A549 (cell line): ENCODE measurements around the gene GBGT1. TPM values are rescaled to one million over a fixed set of nuclear protein-coding genes. Genes with fewer than 3 reads are reported as not detected.

ENCODE experiments used
- ATAC-seq, 2 experiments: fragments of 200-7000 bp in 1 of 2; fragments of >200 bp in 1 of 2; cut with Nextera tagmentation in 1 of 2; cut with Tn5 transposase in 1 of 2; 3 replicates each; pipeline versions ENCODE4 v1.8.0 to v1.9.1; 2018 to 2020; ENCODE audit warnings: mild to moderate bottlenecking in 1 of 2, moderate library complexity in 1 of 2
- CTCF ChIA-PET: fragments of 300-600 bp; sonication (Branson Sonifier 250); formaldehyde crosslinking; extraction: SDS; loops from one replicate; lab custom pipeline; 2021; ENCODE audit warnings: antibody characterized with exemption, inconsistent platforms; lab: Yijun Ruan, JAX
- POLR2A ChIA-PET: fragments of 350-600 bp; formaldehyde crosslinking; extraction: SDS; loops from one replicate; lab custom pipeline; 2021; ENCODE audit warnings: antibody characterized with exemption, inconsistent platforms; lab: Yijun Ruan, JAX
- DNase-seq, 2 experiments: peaks; one replicate each; pipeline versions ENCODE4 v3.0.0 to v3.0.0-alpha.2; 2011 to 2016; ENCODE audit warnings: low read depth in 1 of 2, low spot score in 1 of 2
- FAIRE-seq: peaks from 2 replicates; lab custom pipeline; 2011; peaks lifted over from hg19 to GRCh38; lab: Jason Lieb, UNC
- H3K27ac ChIP-seq, 2 experiments: fragments of >200 bp; sonication (Bioruptor Twin); formaldehyde crosslinking; 3 replicates each; pipeline ENCODE4 v1.5.1; 2016 to 2017
- H3K4me1 ChIP-seq: fragments of >200 bp; sonication (Bioruptor Twin); formaldehyde crosslinking; 3 replicates; pipeline ENCODE4 v1.6.1; 2016
- H3K4me2 ChIP-seq: fragments of >200 bp; sonication (Bioruptor Twin); formaldehyde crosslinking; 3 replicates; pipeline ENCODE4 v1.6.1; 2016
- H3K4me3 ChIP-seq: fragments of >200 bp; sonication (Bioruptor Twin); formaldehyde crosslinking; 3 replicates; pipeline ENCODE4 v1.5.1; 2016
- H3K9me3 ChIP-seq: fragments of >200 bp; sonication (Bioruptor Twin); formaldehyde crosslinking; 3 replicates; pipeline ENCODE4 v1.6.1; 2016
- BHLHE40 ChIP-seq: IDR thresholded peaks from 2 replicates; pipeline ENCODE4 v1.6.1; 2012; ENCODE audit warnings: low read depth, low read length, inconsistent platforms
- CHD2 ChIP-seq: fragments of 150-350 bp; IDR thresholded peaks from 2 replicates; pipeline ENCODE4 v1.6.1; 2014; ENCODE audit warnings: low read length; ENCODE audit not compliant: partially characterized antibody
- CHD4 ChIP-seq: fragments of 200-600 bp; sonication (generic); IDR thresholded peaks from 2 replicates; pipeline ENCODE4 v1.6.1; 2016; ENCODE audit warnings: antibody characterized with exemption, mild to moderate bottlenecking, borderline replicate concordance
- EHMT2 ChIP-seq: fragments of 200-600 bp; sonication (generic); IDR thresholded peaks from 2 replicates; pipeline ENCODE4 v1.6.1; 2016; ENCODE audit warnings: antibody characterized with exemption, low read depth, mild to moderate bottlenecking, moderate library complexity
- ESRRA ChIP-seq: fragments of 150-350 bp; IDR thresholded peaks from 2 replicates; pipeline ENCODE4 v1.6.1; 2014; ENCODE audit warnings: mild to moderate bottlenecking, low read length, borderline replicate concordance
- FOSL2 ChIP-seq, 2 experiments: fragments of 450-650 bp in 1 of 2; fragments of >200 bp in 1 of 2; sonication (Bioruptor Twin) in 1 of 2; formaldehyde crosslinking; IDR thresholded peaks; 2 replicates each; pipeline versions ENCODE4 v1.5.0 to v1.6.1; 2016 to 2020; ENCODE audit warnings: mild to moderate bottlenecking in 1 of 2, moderate library complexity in 1 of 2
- GATA3 ChIP-seq: IDR thresholded peaks from 2 replicates; pipeline ENCODE4 v1.6.1; 2012; ENCODE audit warnings: borderline replicate concordance
- HOXB13 ChIP-seq: fragments of 250-450 bp; sonication (Bioruptor Pico); IDR thresholded peaks from 2 replicates; pipeline ENCODE4 v1.5.0; 2020; ENCODE audit warnings: low read depth, mild to moderate bottlenecking, moderate library complexity
- MAFK ChIP-seq: fragments of 450-650 bp; IDR thresholded peaks from 2 replicates; pipeline ENCODE4 v1.6.1; 2014; ENCODE audit not compliant: partially characterized antibody
- MAZ ChIP-seq: fragments of 150-350 bp; IDR thresholded peaks from 2 replicates; pipeline ENCODE4 v1.6.1; 2014; ENCODE audit warnings: antibody characterized with exemption, low read depth, low read length, borderline replicate concordance
- MYC ChIP-seq: IDR thresholded peaks from 2 replicates; pipeline ENCODE4 v1.6.1; 2012; ENCODE audit warnings: mild to moderate bottlenecking, inconsistent platforms, low read length, improper control_type of control experiment, borderline replicate concordance
- NR3C1 ChIP-seq: fragments of >200 bp; sonication (Bioruptor Twin); formaldehyde crosslinking; IDR thresholded peaks from 3 replicates; pipeline ENCODE4 v1.6.1; 2017
- POLR2A ChIP-seq: IDR thresholded peaks from 2 replicates; pipeline ENCODE4 v1.6.1; 2012; ENCODE audit warnings: mild to moderate bottlenecking, low read length
- POLR2AphosphoS2 ChIP-seq: conservative IDR thresholded peaks from 2 replicates; pipeline ENCODE4 v1.6.1; 2012; ENCODE audit warnings: low read length, improper control_type of control experiment, inconsistent platforms
- RCOR1 ChIP-seq: fragments of 150-350 bp; IDR thresholded peaks from 2 replicates; pipeline ENCODE4 v1.6.1; 2014; ENCODE audit warnings: antibody characterized with exemption, low read length, low read depth
- SMC3 ChIP-seq: fragments of >200 bp; sonication (Bioruptor Twin); formaldehyde crosslinking; IDR thresholded peaks from 3 replicates; pipeline ENCODE4 v1.6.1; 2018; ENCODE audit warnings: inconsistent platforms
- TFCP2L1 ChIP-seq: fragments of 250-450 bp; sonication (Bioruptor Pico); IDR thresholded peaks from 2 replicates; pipeline ENCODE4 v1.5.0; 2021; ENCODE audit warnings: mild to moderate bottlenecking
- TP53 ChIP-seq: fragments of 250-450 bp; sonication (Bioruptor Pico); IDR thresholded peaks from 2 replicates; pipeline ENCODE4 v1.5.0; 2021; ENCODE audit warnings: mild to moderate bottlenecking, moderate library complexity
- ZNF302 ChIP-seq: fragments of 250-450 bp; sonication (Bioruptor Pico); IDR thresholded peaks from 2 replicates; pipeline ENCODE4 v1.9.0; 2021; ENCODE audit warnings: inconsistent platforms, mild to moderate bottlenecking, moderate library complexity
- WGBS: methylation state at CpG from one replicate; pipeline ENCODE4 v1.1.6; 2017; ENCODE audit errors: missing lambda C conversion rate; 5-methylcytosine and 5-hydroxymethylcytosine counted together
- polyA plus RNA-seq, 4 experiments: library from polyadenylated mRNA; depleted of rRNA in 3 of 4; stranded (reverse); fragments of >200 nt; fragmentation: RNase III in 1 of 4; extraction: RNeasy Plus Mini Kit Qiagen cat#74134 plus additional on column Dnase treatment in 1 of 4; gene quantifications; 2 replicates in 3 of 4; 3 replicates in 1 of 4; pipeline ENCODE4 v1.2.3, GENCODE V29; 2011 to 2017
- TF ChIP-seq, protein P1 (sequence below): fragments of >200 bp; sonication (Bioruptor Twin); formaldehyde crosslinking; IDR thresholded peaks from 3 replicates; pipeline ENCODE4 v1.5.1; 2016
- TF ChIP-seq, protein P2 (sequence below): fragments of 250-450 bp; sonication (Bioruptor Pico); IDR thresholded peaks from 2 replicates; pipeline ENCODE4 v1.5.0; 2021; ENCODE audit warnings: mild to moderate bottlenecking, moderate library complexity, borderline replicate concordance
- TF ChIP-seq, protein P3 (sequence below): fragments of 250-450 bp; sonication (Bioruptor Pico); IDR thresholded peaks from 2 replicates; pipeline ENCODE4 v1.5.0; 2020; ENCODE audit warnings: low read depth, mild to moderate bottlenecking, moderate library complexity

GBGT1 gene
- polyA plus RNA-seq, 2 of the 4 experiments (the other 2 are of a cell fraction): 1.7 to 2.4 TPM

DNA sequence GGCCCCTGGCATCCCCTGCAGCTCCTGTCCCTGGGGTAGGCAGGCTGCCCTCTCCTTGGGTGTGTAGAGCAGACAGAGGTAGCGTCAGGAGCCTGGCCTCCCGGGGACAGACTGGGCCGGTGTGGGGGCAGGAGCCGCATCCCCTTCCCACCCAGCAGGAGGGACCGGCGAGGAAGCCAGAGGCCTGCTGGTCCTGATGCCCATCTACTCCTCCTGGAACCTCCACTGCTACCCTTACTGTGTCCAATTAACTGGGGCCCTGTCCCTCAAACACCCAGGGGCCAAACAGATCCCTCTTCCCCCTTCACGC is 58.3 kb downstream of the GBGT1 start:
- no peak overlapping the region for H3K4me3 ChIP-seq
- 95% methylated on average over 6 of the region's 7 CpGs for WGBS
- no peak overlapping the region for H3K27ac ChIP-seq
- H3K4me1 ChIP-seq: peaks cover 5% of the 10 kb centered on the region; the same call in 1 of the 3 replicates
- POLR2A ChIA-PET: no interaction called here
- CTCF ChIA-PET: interaction anchor here (1.0 to 30.3 kb wide), 7 partner anchors 9 to 83 kb away, joined by 3 to 1284 read pairs (median 3); no protein-coding TSS in a partner anchor
- ATAC-seq: no peak
- no peak for TF ChIP-seq POLR2A
- no peak for TF ChIP-seq HOXB13
- no peak for TF ChIP-seq ESRRA
- TF ChIP-seq POLR2AphosphoS2: no peak
- TF ChIP-seq, protein P1, sequence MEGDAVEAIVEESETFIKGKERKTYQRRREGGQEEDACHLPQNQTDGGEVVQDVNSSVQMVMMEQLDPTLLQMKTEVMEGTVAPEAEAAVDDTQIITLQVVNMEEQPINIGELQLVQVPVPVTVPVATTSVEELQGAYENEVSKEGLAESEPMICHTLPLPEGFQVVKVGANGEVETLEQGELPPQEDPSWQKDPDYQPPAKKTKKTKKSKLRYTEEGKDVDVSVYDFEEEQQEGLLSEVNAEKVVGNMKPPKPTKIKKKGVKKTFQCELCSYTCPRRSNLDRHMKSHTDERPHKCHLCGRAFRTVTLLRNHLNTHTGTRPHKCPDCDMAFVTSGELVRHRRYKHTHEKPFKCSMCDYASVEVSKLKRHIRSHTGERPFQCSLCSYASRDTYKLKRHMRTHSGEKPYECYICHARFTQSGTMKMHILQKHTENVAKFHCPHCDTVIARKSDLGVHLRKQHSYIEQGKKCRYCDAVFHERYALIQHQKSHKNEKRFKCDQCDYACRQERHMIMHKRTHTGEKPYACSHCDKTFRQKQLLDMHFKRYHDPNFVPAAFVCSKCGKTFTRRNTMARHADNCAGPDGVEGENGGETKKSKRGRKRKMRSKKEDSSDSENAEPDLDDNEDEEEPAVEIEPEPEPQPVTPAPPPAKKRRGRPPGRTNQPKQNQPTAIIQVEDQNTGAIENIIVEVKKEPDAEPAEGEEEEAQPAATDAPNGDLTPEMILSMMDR: no peak
- no peak for TF ChIP-seq RCOR1
- no peak for TF ChIP-seq BHLHE40
- no peak for TF ChIP-seq MAFK
- H3K4me2 ChIP-seq: no peak overlapping the region
- no peaks in the 10 kb centered on the region for H3K9me3 ChIP-seq
- no peak for FAIRE-seq
- DNase-seq: no peak

DNA sequence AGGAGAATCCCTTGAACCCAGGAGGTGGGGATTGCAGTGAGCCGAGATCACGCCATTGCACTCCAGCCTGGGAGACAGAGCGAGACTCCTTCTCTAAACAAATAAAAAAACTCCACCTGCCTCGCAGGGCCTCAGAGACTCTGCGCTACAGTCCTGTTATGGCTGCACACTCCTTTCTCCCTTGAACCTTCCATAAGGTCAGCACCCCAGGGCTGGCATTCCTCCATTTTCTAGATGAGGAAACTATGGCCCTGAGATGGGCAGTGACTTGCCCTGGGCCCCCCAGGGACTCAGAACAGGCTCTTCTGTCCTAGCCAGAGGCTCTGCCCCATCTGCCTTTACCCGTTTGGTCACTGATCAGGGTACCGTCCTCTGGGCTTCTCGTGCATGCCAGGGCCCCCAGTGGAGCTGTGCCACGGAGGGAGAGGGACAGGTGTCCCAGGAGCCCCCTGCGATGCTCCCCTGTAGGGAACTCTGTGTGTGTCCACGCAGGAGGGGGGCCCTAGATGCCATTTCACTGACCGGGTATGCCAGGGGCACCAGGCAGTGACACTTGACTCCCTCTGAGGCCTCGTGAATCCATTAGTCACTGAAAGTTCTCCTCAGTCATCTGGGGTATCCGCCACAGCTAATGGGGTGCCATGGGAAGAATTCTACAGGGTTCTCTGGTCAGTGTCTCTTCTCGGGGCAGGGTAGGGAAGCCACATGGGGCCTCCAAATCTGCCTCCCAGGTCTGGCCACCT is 58.8 kb downstream of the GBGT1 start:
- no peak for FAIRE-seq
- no peak for ATAC-seq
- TF ChIP-seq ZNF302 (CRISPR knock-in tag): no peak
- no peak for TF ChIP-seq MAZ
- TF ChIP-seq TP53 (CRISPR knock-in tag): no peak
- TF ChIP-seq POLR2AphosphoS2: no peak
- TF ChIP-seq FOSL2 (IDR thresholded peaks at IDR 0.05): no peak
- no peak for TF ChIP-seq FOSL2 (CRISPR knock-in tag; IDR thresholded peaks at IDR 0.05)
- TF ChIP-seq CHD4: no peak
- TF ChIP-seq NR3C1: no peak
- no peak for TF ChIP-seq GATA3
- TF ChIP-seq, protein P2, sequence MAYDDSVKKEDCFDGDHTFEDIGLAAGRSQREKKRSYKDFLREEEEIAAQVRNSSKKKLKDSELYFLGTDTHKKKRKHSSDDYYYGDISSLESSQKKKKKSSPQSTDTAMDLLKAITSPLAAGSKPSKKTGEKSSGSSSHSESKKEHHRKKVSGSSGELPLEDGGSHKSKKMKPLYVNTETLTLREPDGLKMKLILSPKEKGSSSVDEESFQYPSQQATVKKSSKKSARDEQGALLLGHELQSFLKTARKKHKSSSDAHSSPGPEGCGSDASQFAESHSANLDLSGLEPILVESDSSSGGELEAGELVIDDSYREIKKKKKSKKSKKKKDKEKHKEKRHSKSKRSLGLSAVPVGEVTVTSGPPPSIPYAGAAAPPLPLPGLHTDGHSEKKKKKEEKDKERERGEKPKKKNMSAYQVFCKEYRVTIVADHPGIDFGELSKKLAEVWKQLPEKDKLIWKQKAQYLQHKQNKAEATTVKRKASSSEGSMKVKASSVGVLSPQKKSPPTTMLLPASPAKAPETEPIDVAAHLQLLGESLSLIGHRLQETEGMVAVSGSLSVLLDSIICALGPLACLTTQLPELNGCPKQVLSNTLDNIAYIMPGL (CRISPR knock-in tag): no peak
- no peak for TF ChIP-seq MYC
- TF ChIP-seq HOXB13: no peak
- Histone ChIP-seq H3K27ac (no peak overlapping the region), H3K4me3 (no peak overlapping the region), H3K4me2 (no peak overlapping the region), H3K9me3 (no peaks in the 10 kb centered on the region), H3K4me1 (peaks cover 5% of the 10 kb centered on the region; the same call in 1 of the 3 replicates)
- WGBS: 92% methylated on average over 11 of the region's 15 CpGs
- no peak for DNase-seq
- CTCF ChIA-PET: interaction anchor here (1.0 to 30.3 kb wide), 5 partner anchors 10 to 38 kb away, joined by 3 to 1284 read pairs (median 39); no protein-coding TSS in a partner anchor
- POLR2A ChIA-PET: no interaction called here

DNA sequence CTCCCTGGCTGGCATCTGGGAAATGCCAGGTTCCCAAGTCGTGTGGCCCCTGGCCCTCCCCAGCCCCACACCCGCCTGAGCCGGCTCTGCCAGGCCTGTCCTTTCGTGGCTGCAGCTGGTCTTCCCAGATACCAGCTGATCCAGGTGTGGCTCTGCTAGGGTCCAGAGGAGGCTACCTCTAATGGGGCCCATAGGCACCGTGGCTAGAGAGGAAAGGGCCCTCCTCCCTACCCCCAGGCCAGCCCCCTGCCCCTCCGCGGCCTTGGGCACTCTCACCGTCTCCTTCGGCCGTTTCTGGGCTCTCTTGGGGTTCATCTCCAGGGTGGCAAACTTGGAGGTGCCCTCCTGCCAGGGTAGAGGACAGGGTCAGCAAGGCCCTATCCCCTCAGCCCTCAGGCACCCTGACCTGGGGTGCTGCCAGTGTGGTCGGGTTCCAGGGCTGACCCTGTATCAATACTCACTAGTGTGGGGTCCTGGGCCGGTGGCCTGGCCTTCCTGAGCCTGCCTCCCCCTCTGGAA is 59.7 kb downstream of the GBGT1 start:
- ChIA-PET CTCF (interaction anchor here (0.7 to 30.3 kb wide), 17 partner anchors 10 to 300 kb away, joined by 3 to 1284 read pairs (median 5); partner anchors contain the start of genes GTF3C5 and RALGDS), POLR2A (interaction anchor here (1.0 kb wide), 1 partner anchor 40 kb away, joined by 4 read pairs; no protein-coding TSS in a partner anchor)
- FAIRE-seq (no peak), ATAC-seq (no peak), DNase-seq (no peak)
- TF ChIP-seq, protein P3, sequence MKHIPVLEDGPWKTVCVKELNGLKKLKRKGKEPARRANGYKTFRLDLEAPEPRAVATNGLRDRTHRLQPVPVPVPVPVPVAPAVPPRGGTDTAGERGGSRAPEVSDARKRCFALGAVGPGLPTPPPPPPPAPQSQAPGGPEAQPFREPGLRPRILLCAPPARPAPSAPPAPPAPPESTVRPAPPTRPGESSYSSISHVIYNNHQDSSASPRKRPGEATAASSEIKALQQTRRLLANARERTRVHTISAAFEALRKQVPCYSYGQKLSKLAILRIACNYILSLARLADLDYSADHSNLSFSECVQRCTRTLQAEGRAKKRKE (CRISPR knock-in tag): no peak
- TF ChIP-seq ESRRA: no peak
- no peak for TF ChIP-seq EHMT2
- TF ChIP-seq TFCP2L1: no peak
- TF ChIP-seq SMC3: no peak
- no peak for TF ChIP-seq NR3C1
- TF ChIP-seq RCOR1: no peak
- TF ChIP-seq CHD2: no peak
- no peak overlapping the region for H3K4me3 ChIP-seq
- H3K27ac ChIP-seq: no peak overlapping the region
- peaks cover 5% of the 10 kb centered on the region; the same call in 1 of the 3 replicates for H3K4me1 ChIP-seq
- no peaks in the 10 kb centered on the region for H3K9me3 ChIP-seq
- H3K4me2 ChIP-seq: no peak overlapping the region
- WGBS: no CpG with 5 or more reads among the region's 12 CpGs
